WTC11 (cell line): Measurements from ENCODE around the gene PCGF1. TPM values are rescaled to one million over a fixed set of nuclear protein-coding genes. Genes with fewer than 3 reads are reported as not detected.

Source experiments
- ATAC-seq: fragments of 200-7000 bp; cut with Tn5 transposase; 2 replicates; pipeline ENCODE4 v1.10.0; 2021; ENCODE audit warnings: mild to moderate bottlenecking, moderate library complexity
- CTCF ChIA-PET: fragments of 300-600 bp; sonication (Branson Sonifier 250); formaldehyde crosslinking; loops from one replicate; lab custom pipeline; 2021; ENCODE audit warnings: antibody characterized with exemption; lab: Charles Lee
- POLR2A ChIA-PET: fragments of 350-600 bp; sonication (Branson Sonifier 250); formaldehyde crosslinking; loops from one replicate; lab custom pipeline; 2021; ENCODE audit warnings: antibody characterized with exemption; lab: Charles Lee
- DNase-seq: peaks from one replicate; pipeline ENCODE4 v3.0.0; 2021; ENCODE audit warnings: low spot score
- H3K27ac Mint-ChIP-seq: 2 replicates; pipeline ENCODE4 v1.8.0; 2021; ENCODE audit warnings: mixed read lengths
- H3K27me3 Mint-ChIP-seq: 2 replicates; pipeline ENCODE4 v1.8.0; 2021; ENCODE audit warnings: low read depth, mild to moderate bottlenecking, moderate library complexity, mixed read lengths
- H3K36me3 Mint-ChIP-seq: 2 replicates; pipeline ENCODE4 v1.8.0; 2021; ENCODE audit warnings: mixed read lengths
- H3K4me1 Mint-ChIP-seq: 2 replicates; pipeline ENCODE4 v1.8.0; 2022; ENCODE audit warnings: mixed read lengths
- H3K4me3 Mint-ChIP-seq: 2 replicates; pipeline ENCODE4 v1.8.0; 2021; ENCODE audit warnings: mild to moderate bottlenecking, moderate library complexity, mixed read lengths
- H3K9me3 Mint-ChIP-seq: 2 replicates; pipeline ENCODE4 v1.8.0; 2021; ENCODE audit warnings: mixed read lengths
- CREB1 ChIP-seq: sonication (generic); formaldehyde crosslinking; IDR thresholded peaks from 2 replicates; pipeline ENCODE4 v1.8.0; 2023; ENCODE audit warnings: mild to moderate bottlenecking, missing genetic modification reagents
- EMX1 ChIP-seq: fragments of 250-450 bp; sonication (Bioruptor Pico); IDR thresholded peaks from 2 replicates; pipeline ENCODE4 v1.8.0; 2021; ENCODE audit warnings: mild to moderate bottlenecking
- ESRRA ChIP-seq: sonication (generic); formaldehyde crosslinking; IDR thresholded peaks from 2 replicates; pipeline ENCODE4 v1.8.1; 2022; ENCODE audit warnings: mild to moderate bottlenecking, missing genetic modification reagents, borderline replicate concordance
- ETV6 ChIP-seq: sonication (generic); formaldehyde crosslinking; IDR thresholded peaks from 2 replicates; pipeline ENCODE4 v1.8.1; 2022; ENCODE audit warnings: mild to moderate bottlenecking, missing genetic modification reagents
- JAZF1 ChIP-seq: fragments of 250-450 bp; sonication (Bioruptor Pico); IDR thresholded peaks from 2 replicates; pipeline ENCODE4 v1.9.0; 2021; ENCODE audit warnings: moderate library complexity, mild to moderate bottlenecking, inconsistent platforms
- NFATC4 ChIP-seq: fragments of 250-450 bp; sonication (Bioruptor Pico); IDR thresholded peaks from 2 replicates; pipeline ENCODE4 v1.9.0; 2021; ENCODE audit warnings: mild to moderate bottlenecking
- RORB ChIP-seq: fragments of 250-450 bp; sonication (Bioruptor Pico); IDR thresholded peaks from 2 replicates; pipeline ENCODE4 v1.9.0; 2021; ENCODE audit warnings: mild to moderate bottlenecking
- SOX15 ChIP-seq: fragments of 250-450 bp; sonication (Bioruptor Pico); IDR thresholded peaks from 2 replicates; pipeline ENCODE4 v1.9.0; 2021; ENCODE audit warnings: mild to moderate bottlenecking
- TCF7 ChIP-seq: sonication (generic); formaldehyde crosslinking; IDR thresholded peaks from 2 replicates; pipeline ENCODE4 v1.8.0; 2022; ENCODE audit warnings: mild to moderate bottlenecking, low read depth, missing genetic modification reagents, moderate library complexity
- TP53 ChIP-seq: sonication (generic); formaldehyde crosslinking; IDR thresholded peaks from 2 replicates; pipeline ENCODE4 v1.8.1; 2023; ENCODE audit warnings: mild to moderate bottlenecking, missing genetic modification reagents
- ZNF138 ChIP-seq: sonication (generic); formaldehyde crosslinking; conservative IDR thresholded peaks from 2 replicates; pipeline ENCODE4 v1.8.1; 2022; ENCODE audit warnings: mild to moderate bottlenecking, moderate library complexity, missing genetic modification reagents
- ZNF232 ChIP-seq: sonication (generic); formaldehyde crosslinking; IDR thresholded peaks from 2 replicates; pipeline ENCODE4 v1.8.0; 2022; ENCODE audit warnings: mild to moderate bottlenecking, missing genetic modification reagents
- ZNF317 ChIP-seq: sonication (generic); formaldehyde crosslinking; IDR thresholded peaks from 2 replicates; pipeline ENCODE4 v1.8.1; 2023; ENCODE audit warnings: low read depth, mild to moderate bottlenecking, moderate library complexity, missing genetic modification reagents, borderline replicate concordance
- ZNF671 ChIP-seq: fragments of 250-450 bp; sonication (Bioruptor Pico); IDR thresholded peaks from 2 replicates; pipeline ENCODE4 v1.8.0; 2021; ENCODE audit warnings: mild to moderate bottlenecking
- total RNA-seq: library from RNA; stranded (reverse); gene quantifications from 3 replicates; pipeline ENCODE4 v1.2.3, GENCODE V29; 2021
- TF ChIP-seq, protein P1 (sequence below): sonication (generic); formaldehyde crosslinking; IDR thresholded peaks from 2 replicates; pipeline ENCODE4 v1.8.1; 2023; ENCODE audit warnings: mild to moderate bottlenecking, missing genetic modification reagents, moderate library complexity
- TF ChIP-seq, protein P2 (sequence below): sonication (generic); formaldehyde crosslinking; IDR thresholded peaks from 2 replicates; pipeline ENCODE4 v1.8.1; 2022; ENCODE audit warnings: low read depth, mild to moderate bottlenecking, moderate library complexity, missing genetic modification reagents, borderline replicate concordance
- TF ChIP-seq, protein P3 (sequence below): sonication (generic); formaldehyde crosslinking; IDR thresholded peaks from 2 replicates; pipeline ENCODE4 v1.8.0; 2023; ENCODE audit warnings: mild to moderate bottlenecking, missing genetic modification reagents
- TF ChIP-seq, protein P4 (sequence below): fragments of 250-450 bp; sonication (Bioruptor Pico); IDR thresholded peaks from 2 replicates; pipeline ENCODE4 v1.9.0; 2021; ENCODE audit warnings: mild to moderate bottlenecking, borderline replicate concordance
- TF ChIP-seq, protein P5 (sequence below): sonication (generic); formaldehyde crosslinking; IDR thresholded peaks from 2 replicates; pipeline ENCODE4 v1.8.0; 2023; ENCODE audit warnings: missing genetic modification reagents, mild to moderate bottlenecking, borderline replicate concordance
- TF ChIP-seq, protein P6 (sequence below): fragments of 250-450 bp; sonication (Bioruptor Pico); IDR thresholded peaks from 2 replicates; pipeline ENCODE4 v1.9.0; 2021; ENCODE audit warnings: mild to moderate bottlenecking

PCGF1 gene
- total RNA-seq, 1 experiment from 2014 or later: 15.7 TPM

DNA sequence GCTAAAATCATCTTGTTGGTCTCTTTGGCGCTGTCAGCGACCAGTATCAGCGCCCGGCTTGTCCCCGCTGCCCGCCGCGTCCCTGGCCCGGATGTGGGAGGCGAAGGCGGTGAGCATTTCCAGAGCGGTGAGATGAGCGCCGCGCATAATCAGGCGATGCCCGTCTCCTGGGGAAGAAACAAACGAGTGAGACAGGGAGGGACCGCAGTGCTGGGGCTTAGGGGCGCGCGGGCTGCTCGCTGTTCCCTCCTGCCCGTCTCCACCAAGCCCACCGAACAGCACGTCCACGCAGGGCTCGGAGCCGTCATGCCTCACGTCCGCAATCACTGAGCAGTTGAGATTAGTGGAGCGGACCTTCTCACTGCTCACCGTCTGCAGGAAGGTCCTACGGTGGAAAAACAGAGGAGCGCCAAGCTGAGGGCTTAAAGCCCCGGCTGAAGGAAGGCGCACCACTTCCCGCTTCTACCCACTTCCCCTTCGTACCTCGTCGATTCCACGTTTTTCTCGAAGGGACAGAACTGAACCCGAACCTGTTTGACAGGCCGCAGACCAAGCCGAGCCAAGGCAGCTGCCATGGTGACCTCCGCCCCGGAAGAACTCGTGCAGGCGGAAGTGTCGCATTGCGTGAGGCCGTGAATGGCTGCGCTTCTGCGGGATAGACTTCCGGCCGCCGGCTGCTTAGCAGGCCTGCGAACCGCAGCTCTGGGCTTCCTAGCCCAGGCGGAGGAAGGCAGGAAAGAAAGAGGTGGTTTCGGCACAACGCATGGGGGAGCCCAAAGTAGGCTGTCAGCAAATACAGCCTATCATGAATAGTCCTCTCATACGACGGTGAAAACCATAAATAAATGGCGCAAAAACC is 35.2 kb downstream of the PCGF1 start, which contains the start of gene MRPL53 (continued):
- TF ChIP-seq, protein P1, sequence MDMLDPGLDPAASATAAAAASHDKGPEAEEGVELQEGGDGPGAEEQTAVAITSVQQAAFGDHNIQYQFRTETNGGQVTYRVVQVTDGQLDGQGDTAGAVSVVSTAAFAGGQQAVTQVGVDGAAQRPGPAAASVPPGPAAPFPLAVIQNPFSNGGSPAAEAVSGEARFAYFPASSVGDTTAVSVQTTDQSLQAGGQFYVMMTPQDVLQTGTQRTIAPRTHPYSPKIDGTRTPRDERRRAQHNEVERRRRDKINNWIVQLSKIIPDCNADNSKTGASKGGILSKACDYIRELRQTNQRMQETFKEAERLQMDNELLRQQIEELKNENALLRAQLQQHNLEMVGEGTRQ (CRISPR knock-in tag): no peak
- TF ChIP-seq, protein P2, sequence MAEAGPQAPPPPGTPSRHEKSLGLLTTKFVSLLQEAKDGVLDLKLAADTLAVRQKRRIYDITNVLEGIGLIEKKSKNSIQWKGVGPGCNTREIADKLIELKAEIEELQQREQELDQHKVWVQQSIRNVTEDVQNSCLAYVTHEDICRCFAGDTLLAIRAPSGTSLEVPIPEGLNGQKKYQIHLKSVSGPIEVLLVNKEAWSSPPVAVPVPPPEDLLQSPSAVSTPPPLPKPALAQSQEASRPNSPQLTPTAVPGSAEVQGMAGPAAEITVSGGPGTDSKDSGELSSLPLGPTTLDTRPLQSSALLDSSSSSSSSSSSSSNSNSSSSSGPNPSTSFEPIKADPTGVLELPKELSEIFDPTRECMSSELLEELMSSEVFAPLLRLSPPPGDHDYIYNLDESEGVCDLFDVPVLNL (CRISPR knock-in tag): no peak
- TF ChIP-seq, protein P3, sequence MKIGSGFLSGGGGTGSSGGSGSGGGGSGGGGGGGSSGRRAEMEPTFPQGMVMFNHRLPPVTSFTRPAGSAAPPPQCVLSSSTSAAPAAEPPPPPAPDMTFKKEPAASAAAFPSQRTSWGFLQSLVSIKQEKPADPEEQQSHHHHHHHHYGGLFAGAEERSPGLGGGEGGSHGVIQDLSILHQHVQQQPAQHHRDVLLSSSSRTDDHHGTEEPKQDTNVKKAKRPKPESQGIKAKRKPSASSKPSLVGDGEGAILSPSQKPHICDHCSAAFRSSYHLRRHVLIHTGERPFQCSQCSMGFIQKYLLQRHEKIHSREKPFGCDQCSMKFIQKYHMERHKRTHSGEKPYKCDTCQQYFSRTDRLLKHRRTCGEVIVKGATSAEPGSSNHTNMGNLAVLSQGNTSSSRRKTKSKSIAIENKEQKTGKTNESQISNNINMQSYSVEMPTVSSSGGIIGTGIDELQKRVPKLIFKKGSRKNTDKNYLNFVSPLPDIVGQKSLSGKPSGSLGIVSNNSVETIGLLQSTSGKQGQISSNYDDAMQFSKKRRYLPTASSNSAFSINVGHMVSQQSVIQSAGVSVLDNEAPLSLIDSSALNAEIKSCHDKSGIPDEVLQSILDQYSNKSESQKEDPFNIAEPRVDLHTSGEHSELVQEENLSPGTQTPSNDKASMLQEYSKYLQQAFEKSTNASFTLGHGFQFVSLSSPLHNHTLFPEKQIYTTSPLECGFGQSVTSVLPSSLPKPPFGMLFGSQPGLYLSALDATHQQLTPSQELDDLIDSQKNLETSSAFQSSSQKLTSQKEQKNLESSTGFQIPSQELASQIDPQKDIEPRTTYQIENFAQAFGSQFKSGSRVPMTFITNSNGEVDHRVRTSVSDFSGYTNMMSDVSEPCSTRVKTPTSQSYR (CRISPR knock-in tag): 0 out of 2 replicates have a peak, but pooled peaks have one; percentile 70
- TF ChIP-seq EMX1 (CRISPR knock-in tag): no peak
- TF ChIP-seq SOX15 (CRISPR knock-in tag): no peak
- TF ChIP-seq, protein P4, sequence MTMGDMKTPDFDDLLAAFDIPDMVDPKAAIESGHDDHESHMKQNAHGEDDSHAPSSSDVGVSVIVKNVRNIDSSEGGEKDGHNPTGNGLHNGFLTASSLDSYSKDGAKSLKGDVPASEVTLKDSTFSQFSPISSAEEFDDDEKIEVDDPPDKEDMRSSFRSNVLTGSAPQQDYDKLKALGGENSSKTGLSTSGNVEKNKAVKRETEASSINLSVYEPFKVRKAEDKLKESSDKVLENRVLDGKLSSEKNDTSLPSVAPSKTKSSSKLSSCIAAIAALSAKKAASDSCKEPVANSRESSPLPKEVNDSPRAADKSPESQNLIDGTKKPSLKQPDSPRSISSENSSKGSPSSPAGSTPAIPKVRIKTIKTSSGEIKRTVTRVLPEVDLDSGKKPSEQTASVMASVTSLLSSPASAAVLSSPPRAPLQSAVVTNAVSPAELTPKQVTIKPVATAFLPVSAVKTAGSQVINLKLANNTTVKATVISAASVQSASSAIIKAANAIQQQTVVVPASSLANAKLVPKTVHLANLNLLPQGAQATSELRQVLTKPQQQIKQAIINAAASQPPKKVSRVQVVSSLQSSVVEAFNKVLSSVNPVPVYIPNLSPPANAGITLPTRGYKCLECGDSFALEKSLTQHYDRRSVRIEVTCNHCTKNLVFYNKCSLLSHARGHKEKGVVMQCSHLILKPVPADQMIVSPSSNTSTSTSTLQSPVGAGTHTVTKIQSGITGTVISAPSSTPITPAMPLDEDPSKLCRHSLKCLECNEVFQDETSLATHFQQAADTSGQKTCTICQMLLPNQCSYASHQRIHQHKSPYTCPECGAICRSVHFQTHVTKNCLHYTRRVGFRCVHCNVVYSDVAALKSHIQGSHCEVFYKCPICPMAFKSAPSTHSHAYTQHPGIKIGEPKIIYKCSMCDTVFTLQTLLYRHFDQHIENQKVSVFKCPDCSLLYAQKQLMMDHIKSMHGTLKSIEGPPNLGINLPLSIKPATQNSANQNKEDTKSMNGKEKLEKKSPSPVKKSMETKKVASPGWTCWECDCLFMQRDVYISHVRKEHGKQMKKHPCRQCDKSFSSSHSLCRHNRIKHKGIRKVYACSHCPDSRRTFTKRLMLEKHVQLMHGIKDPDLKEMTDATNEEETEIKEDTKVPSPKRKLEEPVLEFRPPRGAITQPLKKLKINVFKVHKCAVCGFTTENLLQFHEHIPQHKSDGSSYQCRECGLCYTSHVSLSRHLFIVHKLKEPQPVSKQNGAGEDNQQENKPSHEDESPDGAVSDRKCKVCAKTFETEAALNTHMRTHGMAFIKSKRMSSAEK (CRISPR knock-in tag): no peak
- TF ChIP-seq ETV6 (CRISPR knock-in tag): peak; percentile 47; the same call in 1 of the 2 replicates
- peak; percentile 79; the same call in 1 of the 2 replicates for TF ChIP-seq ZNF138 (CRISPR knock-in tag)
- peak; percentile 63; the same call in 1 of the 2 replicates for TF ChIP-seq NFATC4
- no peak for TF ChIP-seq TCF7

DNA sequence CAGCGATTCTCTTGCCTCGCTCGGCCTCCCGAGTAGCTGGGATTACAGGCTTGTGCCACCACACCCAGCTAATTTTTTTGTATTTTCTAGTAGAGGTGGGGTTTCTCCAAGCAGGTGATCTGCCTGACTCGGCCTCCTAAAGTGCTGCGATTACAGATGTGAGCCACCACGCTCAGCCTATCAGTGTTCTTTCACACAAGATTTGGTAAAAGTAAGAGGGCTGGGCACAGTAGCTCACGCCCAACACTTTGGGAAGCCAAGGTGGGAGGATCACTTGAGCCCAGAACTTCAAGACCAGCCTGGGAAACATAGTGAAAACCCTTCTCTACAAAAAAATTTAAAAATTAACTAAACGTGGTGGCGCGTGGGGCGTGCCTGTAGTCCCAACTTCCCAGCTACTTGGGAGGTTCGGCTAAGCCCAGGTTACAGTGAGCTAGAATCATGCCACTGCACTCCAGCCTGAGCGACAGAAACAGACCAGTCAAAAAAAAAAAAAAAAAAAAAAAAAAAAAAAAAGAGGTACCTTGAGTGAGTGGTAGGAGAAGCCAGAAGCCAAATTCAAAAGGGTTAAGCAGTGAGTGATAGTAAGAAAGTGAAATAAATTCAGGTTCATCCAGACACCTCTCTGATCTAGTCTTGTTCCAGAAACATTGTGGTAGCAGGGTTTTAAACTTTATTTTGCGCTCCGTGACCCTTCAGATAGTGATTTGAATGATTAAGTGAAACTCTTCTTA is 36.0 kb downstream of the PCGF1 start:
- peak overlapping the region; percentile 99 for H3K27ac Mint-ChIP-seq
- TF ChIP-seq ZNF671 (CRISPR knock-in tag): no peak
- TF ChIP-seq CREB1 (CRISPR knock-in tag): no peak
- TF ChIP-seq JAZF1: no peak
- TF ChIP-seq, protein P5, sequence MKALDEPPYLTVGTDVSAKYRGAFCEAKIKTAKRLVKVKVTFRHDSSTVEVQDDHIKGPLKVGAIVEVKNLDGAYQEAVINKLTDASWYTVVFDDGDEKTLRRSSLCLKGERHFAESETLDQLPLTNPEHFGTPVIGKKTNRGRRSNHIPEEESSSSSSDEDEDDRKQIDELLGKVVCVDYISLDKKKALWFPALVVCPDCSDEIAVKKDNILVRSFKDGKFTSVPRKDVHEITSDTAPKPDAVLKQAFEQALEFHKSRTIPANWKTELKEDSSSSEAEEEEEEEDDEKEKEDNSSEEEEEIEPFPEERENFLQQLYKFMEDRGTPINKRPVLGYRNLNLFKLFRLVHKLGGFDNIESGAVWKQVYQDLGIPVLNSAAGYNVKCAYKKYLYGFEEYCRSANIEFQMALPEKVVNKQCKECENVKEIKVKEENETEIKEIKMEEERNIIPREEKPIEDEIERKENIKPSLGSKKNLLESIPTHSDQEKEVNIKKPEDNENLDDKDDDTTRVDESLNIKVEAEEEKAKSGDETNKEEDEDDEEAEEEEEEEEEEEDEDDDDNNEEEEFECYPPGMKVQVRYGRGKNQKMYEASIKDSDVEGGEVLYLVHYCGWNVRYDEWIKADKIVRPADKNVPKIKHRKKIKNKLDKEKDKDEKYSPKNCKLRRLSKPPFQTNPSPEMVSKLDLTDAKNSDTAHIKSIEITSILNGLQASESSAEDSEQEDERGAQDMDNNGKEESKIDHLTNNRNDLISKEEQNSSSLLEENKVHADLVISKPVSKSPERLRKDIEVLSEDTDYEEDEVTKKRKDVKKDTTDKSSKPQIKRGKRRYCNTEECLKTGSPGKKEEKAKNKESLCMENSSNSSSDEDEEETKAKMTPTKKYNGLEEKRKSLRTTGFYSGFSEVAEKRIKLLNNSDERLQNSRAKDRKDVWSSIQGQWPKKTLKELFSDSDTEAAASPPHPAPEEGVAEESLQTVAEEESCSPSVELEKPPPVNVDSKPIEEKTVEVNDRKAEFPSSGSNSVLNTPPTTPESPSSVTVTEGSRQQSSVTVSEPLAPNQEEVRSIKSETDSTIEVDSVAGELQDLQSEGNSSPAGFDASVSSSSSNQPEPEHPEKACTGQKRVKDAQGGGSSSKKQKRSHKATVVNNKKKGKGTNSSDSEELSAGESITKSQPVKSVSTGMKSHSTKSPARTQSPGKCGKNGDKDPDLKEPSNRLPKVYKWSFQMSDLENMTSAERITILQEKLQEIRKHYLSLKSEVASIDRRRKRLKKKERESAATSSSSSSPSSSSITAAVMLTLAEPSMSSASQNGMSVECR: no peak
- TF ChIP-seq ZNF317: no peak
- TF ChIP-seq ZNF232 (CRISPR knock-in tag): no peak
- TF ChIP-seq, protein P6, sequence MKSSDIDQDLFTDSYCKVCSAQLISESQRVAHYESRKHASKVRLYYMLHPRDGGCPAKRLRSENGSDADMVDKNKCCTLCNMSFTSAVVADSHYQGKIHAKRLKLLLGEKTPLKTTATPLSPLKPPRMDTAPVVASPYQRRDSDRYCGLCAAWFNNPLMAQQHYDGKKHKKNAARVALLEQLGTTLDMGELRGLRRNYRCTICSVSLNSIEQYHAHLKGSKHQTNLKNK (CRISPR knock-in tag): no peak
- no peak for TF ChIP-seq ESRRA (CRISPR knock-in tag)
- TF ChIP-seq RORB: no peak
- no peak for TF ChIP-seq TP53 (CRISPR knock-in tag)
- ChIA-PET POLR2A (interaction anchor here (0.6 to 0.8 kb wide), 3 partner anchors 9 to 191 kb away, joined by 3 to 6 read pairs (median 4); partner anchors contain the start of gene WBP1), CTCF (interaction anchor here (1.0 to 2.7 kb wide), 3 partner anchors 10 to 35 kb away, joined by 3 to 18 read pairs (median 3); partner anchors contain the start of gene WBP1)
- peaks cover 11% of the 10 kb centered on the region for H3K4me1 Mint-ChIP-seq
- no peaks in the 10 kb centered on the region for H3K27me3 Mint-ChIP-seq
- peak overlapping the region; percentile 96 for H3K4me3 Mint-ChIP-seq
- H3K36me3 Mint-ChIP-seq: peaks cover 14% of the 10 kb centered on the region
- H3K9me3 Mint-ChIP-seq: no peaks in the 10 kb centered on the region
- no peak for DNase-seq
- ATAC-seq: no peak
